T-helper 1 cell (primary cell): Measurements from ENCODE around the gene PRCD.
A peak's percentile ranks its signal among the peaks of the same experiment; 100 is the strongest.

Experiments
- DNase-seq, 5 donors: peaks; one replicate each; pipeline ENCODE4 v3.0.0-alpha.2; 2012 to 2020

The PRCD gene

DNA sequence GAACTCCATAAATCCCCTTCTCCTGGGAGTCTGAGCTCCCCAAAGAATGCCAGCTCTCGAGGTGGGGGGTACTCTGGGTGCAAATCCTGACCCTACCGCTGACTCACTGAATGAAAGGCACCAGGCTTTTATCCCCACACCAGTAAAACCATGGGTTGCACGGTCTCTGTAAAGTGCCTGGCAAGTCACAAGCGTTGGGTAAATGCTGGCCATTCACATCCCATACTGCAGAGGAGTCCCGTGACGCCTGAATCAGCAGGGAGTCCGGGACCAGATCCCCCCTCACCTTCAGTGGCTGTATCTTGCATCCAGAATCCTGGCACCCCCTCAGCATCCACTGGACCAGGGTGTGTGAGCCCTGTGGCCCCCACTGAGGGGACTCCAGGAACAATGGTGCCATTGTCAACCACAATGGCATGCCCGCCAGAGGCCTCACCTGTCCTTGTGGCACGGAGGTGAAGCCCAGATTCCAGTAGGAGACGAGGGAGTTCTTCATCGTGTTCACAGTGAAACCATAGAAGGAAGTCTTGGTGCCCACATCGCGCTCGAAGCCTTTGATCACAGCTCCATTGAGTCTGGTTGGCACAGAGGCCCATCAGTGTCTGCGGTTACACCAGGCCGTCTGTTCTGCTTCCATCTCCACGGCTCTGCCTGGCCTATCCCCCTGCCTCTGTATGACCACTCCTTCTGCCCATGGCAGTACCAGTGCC is 32.5 kb downstream of the PRCD start:
- DNase-seq = no peak

DNA sequence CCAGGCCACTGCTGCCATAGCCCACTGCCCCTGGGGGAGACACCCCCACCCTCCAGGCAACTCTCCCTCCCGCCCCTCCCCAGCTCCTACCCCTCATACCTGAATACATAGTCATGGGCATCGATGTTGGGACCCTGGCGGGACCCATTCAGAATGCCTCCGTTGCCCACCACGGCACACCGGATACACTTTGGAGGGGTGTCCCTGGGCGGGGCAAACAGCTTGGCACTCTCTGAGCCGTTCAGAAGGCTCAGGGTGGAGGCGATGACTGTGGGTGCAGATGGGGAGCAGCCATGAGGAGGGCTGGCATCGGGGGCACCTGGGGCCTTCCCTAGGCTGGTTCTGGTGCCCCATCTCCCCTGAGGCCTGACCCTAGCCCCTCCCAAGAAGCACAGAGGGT is 33.3 kb downstream of the PRCD start:
- no peak for DNase-seq

DNA sequence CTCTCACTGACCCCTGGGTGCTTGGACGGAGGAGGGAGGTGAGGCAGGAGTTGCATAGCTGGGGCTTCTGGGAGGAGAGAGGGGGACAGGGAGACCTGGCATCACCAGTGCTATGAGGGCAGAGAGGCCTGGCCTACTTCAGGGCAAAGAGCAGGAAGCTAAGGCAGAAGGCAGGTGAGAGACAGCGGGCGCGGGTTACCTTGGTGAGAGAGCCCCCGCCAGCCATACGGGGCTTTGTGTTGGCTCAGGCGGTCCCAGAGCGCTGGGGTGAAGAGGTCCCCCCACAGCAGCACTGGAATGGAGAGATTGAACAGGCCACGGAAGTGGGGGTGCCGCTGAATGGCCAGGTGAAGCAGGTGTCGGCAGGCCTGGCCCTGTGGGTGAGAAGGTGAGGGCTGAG is 34.3 kb downstream of the PRCD start:
- no peak for DNase-seq

DNA sequence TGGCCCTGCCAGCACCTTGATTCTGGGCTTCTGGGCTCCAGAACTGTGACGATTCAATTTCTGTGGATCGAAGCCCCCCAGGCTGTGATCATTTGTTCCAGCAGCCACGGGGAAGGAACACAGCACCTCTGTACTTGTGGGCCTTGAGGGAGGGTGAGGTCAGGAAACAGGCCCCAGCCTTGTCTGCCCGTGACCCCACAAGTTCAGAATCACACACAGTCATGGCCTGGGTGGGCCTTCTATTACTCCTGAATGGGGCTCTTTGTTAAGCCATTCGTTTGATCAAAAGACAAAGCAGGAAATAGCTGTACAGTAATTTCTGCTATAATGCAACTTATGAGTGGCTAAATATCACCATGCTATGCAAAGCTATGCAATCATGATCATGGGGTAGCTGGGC is 35.7 kb downstream of the PRCD start:
- no peak for DNase-seq

DNA sequence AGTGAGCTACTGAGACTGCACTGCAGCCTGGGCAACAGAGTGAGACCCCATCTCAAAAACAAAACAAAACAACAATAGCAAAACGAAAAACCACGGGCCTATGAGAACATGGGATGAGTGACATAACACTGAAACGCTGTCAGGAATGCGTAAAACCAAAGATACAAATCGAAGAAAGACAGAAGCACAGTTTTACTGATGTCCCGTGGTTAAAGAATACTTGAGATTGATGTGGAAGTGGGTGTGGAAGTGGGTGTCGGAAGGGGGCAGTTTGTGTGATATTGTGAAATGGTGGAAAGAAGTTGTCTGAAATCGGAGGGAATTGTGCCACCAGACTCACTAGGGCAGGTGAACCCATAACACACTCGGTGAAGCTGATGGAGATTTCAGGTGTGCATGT is 36.3 kb downstream of the PRCD start:
- no peak for DNase-seq

DNA sequence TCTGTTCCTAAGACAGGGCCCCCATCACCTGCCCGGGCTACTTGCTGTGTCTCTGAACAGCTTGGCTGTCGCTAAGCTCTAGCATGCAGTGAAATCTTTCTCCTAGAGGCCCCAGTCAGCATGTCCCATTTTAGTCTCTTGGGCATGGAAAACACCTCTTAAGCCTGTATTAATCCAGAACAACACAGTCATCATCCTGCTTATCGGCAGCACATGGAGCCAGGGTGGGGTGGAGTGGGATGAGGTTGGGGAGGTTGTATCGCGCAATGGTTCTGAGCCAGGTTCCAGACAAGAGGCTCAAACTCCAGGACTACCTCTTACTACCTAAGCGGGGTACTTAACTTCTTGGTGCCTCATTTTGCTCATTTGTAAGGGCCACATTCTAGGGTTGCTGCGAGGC is 38.0 kb downstream of the PRCD start:
- DNase-seq = no peak

DNA sequence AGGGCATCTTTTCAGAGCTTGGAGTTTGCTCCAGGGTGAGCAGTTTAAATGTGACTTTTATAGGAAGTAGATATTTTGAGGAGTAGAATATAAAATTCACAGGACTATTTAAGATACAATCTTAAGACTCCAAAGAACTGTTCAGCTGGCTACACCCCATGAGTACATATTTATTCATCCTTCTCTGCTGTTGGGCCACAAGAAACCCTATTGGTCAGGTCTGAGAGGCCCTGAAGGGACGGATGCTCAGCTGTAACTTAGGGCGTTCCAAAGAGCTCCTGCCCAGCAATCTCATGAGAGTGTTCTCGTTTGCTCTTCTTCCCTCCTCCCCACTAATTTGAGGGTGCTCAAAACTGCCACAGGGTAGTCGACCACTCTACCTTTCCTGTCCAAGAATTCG is 38.5 kb downstream of the PRCD start:
- DNase-seq = no peak

DNA sequence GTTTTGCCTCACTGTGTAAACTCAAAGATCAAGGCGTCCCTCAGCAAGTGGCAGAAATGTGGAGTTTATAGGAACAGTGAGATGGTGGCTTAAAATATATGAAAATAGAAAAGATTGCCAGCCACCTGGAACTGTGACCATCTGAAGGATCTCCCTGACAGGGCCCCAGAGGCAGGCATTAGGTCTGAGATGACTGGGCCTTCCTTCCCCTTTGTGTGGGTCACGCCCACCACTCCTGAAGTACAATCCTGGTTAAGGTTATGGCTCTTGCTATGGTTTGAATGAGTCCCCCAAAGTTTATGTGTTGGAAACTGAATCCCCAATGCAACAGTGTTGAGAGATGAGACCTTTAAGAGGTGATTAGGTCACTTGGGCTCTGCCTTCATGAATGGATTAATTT is 39.4 kb downstream of the PRCD start:
- DNase-seq = no peak

DNA sequence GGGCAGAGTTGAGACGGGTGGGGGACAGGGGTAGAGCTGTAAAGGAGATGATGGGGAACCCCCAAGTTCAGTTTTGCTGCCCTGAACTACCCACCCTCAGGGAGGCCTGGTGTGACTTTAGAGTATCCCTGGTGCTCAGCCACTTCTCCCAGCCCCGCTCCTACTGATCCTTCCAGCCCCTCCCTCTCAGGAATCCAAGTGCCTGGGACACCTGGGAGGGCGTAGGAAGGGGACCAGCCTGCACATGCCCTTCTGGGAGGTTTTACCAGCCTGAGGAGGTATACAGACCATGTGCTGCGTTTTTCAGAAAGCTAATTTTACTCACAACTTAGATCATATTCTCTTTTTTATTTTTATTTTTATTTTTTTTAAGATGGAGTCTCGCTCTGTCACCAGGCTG is 41.7 kb downstream of the PRCD start:
- DNase-seq = no peak

DNA sequence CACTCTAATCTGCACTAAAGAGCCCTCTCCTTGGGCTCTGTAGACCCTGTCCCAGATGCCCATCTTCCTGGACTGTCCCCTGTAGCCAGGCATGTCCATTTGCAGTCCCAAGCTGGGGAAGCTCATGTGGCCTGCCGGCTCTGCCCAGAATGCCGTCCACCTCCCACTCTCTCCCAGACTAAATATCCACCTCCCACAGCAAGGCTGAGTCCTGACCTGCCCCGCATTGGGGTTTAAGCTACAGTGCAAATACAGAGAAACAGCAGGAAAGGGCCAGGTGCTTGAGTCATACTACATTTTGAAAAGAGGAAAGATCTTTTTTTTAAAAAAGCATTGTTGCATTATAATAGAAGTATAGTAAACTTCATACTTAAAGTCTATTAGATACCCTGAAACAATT is 42.8 kb downstream of the PRCD start:
- DNase-seq = no peak

DNA sequence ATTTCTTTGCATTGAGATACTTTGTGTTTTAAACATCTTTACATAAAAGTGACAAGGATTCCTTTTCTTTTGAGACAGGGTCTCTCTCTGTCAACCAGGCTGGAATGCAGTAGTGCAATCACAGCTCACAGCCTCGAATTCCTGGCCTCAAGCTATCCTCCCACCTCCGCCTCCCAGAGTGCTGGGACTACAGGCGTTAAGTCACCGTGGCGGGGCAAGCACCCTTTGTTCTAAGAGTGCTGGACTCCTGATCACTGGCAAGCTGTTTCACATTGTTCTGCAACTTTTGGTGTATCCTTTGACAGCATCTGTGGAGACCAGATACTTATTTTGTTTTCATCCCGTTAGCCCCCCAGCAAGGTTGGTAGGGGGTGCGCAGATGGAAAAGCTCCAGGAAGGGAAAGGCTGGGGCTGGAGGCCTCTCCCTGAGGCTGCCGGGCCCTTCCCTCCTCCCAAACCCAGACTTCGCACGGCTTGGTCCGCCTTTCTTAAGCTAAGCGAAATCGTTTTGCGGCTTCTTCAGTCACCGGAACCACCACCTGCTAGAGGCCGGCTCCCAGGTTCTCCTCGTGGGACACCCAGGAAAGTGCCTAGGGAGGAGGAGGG is 44.7 kb downstream of the PRCD start:
- no peak for DNase-seq

DNA sequence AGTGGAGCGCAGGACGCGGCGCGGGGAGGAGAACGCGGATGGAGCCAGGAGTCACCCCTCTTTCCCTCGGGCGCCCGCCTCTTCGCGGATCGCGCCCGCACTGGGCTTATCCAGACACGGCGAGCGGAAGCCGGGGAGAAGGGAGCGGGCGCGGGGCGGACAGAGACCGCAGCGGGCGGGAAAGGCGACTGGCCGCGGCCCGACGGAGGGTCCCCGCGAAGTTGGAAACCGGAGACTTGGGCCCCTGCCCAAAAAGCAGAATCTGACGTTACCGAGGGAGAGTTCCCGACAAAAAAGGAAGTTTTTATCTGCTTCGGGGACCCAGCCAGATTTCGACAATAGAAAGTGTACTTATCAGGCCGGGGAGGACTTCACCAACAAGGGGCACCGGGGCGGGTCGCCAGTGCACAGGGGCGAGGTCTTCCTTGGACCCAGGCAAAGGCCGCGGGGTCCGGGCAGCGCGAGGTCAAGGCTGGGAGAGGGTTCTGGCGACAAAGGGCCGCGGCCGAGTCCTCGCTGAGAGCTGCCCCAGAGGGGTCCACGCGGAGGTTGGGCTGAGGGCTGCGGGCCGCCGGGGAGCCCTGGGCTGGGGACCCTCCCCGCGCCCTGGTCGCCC is 45.3 kb downstream of the PRCD start:
- no peak for DNase-seq

DNA sequence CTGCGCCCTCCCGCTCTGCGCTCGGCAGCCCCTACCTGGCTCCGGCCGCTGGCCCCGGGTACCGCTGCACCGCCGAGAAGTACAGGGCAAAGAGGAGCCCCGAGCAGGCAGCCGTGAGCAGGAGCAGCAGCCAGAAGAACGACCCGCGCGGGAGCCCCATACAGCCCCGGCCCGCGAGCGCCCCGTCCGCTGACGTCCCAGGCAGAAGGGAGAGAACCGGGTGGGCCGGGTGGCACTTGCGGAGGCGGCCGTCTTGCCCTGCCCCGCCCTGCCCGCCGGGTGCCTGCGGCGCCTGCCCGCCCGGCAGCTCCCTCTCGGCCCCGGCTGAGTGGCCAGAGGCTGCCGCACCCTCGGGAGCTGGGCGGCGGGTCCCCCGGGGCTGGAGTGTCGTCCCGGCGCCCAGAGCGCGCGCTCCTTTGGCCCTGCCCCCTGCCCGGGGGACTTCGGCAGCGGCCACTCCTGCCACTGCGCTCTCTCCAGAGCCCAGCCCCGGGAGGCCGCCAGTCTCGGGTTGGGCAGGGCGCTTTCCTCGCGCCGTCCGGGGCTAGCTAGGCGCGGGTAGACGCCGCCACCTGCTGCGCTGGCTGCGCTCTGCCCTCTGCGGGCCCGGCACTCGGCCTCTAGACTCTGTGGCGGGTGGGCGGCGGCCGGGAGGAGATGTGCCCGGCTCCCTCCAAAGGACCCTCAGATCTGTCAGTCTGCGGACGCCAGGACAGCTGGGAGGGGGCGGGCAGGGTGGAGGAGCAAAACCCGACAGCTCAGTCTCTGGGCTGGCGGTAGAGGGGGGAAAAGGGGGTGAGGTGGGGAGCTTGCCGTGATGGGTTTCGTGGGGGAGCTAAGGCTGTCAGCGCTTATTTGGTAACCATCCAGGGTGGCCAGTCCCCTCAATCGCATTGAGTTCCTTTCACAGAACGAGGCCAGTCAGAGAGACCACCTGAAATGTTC is 46.1 kb downstream of the PRCD start, which contains the start of gene ST6GALNAC2:
Gene ST6GALNAC2 (minus strand): TSS at position 212 of the 945 bp plus-strand sequence. CDS start 52 bp downstream, at position 160.
- DNase-seq = peak in 4 of 5 donors; percentile 32 to 56 (median 34)

DNA sequence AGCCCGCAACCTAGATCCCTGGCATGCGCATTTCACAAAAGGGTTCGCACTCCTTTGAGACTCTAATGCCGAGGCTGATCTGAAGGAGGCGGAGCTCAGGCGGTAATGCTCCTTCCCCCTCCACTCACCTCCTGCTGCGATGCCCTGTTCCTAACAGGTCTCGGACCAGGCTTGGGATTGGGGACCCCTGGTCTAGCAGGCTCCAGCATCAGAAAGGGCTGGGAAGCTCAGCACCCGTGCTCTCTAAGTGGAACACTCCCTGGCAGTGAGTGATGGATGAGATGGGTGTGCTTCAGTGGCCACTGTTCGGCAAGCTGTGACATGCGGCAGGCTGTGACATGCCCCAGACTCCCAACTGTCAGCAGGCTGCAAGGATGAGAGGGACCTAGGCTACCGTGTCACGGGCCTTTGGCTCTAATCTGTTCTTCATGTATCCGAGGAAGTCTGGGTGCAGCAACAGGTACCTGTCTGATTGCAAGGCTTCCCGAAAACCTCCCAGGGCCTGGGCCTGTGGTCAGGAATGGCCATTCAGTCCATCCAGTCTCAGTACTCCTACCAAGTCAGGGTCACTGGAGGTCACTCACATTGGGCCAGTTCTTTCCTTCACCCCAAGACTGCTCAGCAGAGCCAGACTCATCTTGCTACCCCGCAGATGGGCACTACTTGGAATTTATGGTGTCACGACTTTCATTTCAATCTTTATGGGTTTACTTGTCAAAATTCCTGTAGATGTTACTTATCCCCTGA is 47.1 kb downstream of the PRCD start:
- no peak for DNase-seq

DNA sequence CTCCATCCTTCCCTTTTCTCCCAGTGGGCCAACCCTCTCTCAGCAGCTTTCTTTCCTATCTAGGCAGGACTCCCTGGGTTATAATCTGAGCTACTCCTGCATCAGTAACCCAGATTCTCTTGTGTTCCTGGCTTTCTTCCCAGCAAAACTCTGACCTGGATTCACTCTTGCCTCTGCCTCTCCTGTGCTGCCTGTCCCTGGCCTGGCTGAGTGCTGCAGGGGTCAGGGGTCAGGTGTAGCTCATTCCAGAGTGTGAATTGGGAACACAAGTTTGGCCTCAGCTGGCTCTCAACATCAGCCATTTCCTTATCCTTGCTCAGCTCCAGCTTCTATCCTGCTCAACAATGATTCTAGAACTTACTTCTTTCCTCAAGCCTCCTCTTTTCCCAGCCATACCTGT is 48.3 kb downstream of the PRCD start:
- no peak for DNase-seq

DNA sequence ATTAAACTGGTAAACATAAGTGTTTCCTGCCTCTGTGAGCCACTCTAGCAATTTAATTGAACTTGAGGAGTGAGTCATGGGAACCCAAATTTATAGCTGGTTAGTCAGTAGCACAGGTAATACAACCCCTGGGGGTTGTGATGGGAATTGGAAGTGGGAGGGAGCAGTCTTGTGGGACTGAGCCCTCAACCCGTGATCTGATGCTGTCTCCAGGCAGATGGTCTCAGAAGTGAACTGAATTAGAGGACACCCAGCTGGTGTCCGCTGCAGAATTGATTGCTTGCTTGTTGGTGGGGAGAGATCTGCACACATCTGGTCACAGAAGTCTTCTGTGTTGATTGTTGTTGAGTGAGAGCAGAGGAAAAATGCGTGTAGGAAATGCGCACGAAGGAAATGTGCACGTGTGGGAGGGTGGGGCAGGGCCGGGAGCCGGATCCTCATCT is 53.6 kb downstream of the PRCD start:
- DNase-seq = no peak

DNA sequence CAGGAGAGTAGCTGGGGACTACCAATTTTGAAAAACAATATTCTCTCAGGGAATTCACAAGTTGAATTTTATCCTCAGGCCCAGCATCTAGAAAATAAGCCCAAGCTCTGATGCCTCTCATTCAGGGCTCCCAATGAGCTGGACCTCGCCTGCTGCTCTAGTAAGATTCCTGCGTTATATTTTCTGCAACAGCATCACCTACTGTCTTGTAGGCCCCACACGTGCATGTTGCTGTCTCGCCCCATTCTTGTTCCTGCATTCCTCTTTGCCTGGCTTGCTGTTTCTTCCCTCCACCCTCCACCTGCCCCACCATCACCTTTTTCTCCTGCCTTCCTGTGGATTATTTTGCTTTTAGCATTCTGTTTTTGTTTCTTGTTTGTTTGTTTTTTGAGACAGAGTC is 54.1 kb downstream of the PRCD start:
- no peak for DNase-seq

DNA sequence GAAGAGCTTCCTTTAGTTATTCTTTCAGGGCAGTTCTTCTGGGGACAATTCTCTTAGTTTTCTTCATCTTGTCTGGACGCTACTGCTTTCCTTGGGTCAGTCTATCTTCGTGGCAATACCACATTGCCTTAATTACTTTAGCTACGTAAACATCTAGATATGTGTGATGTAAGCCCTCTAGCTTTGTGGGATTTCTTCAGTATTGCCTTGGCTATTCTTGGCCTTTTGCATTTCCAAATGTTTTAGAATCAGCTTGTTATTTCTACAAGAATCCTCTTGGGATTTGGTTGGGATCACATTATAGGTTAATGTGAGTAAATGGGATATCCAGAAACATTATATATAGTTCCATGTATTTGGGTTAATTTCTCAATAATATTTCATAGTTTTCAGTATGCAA is 54.8 kb downstream of the PRCD start:
- no peak for DNase-seq
